BLaER1 treated with 17β-estradiol and CSF1 and Interleukin-3, amounts not matched to agents 10 nM and 100 nM (cell line): Measurements from ENCODE around the gene CPSF4.
A peak's percentile ranks its signal among the peaks of the same experiment; 100 is the strongest.

ENCODE experiments used
- H3K27ac ChIP-seq, 11 experiments: shearing (Covaris generic); formaldehyde crosslinking; 2 replicates each; pipeline ENCODE4 v1.8.1; 2022
- H3K27me3 ChIP-seq, 11 experiments: shearing (Covaris generic); formaldehyde crosslinking; 2 replicates each; pipeline ENCODE4 v1.8.1; 2022
- H3K36me3 ChIP-seq, 11 experiments: shearing (Covaris generic); formaldehyde crosslinking; 2 replicates each; pipeline ENCODE4 v1.8.1; 2022
- H3K4me1 ChIP-seq, 10 experiments: shearing (Covaris generic); formaldehyde crosslinking; 2 replicates each; pipeline ENCODE4 v1.8.1; 2022
- H3K4me2 ChIP-seq, 11 experiments: shearing (Covaris generic); formaldehyde crosslinking; 2 replicates each; pipeline ENCODE4 v1.8.1; 2022
- H3K4me3 ChIP-seq, 10 experiments: shearing (Covaris generic); formaldehyde crosslinking; 2 replicates each; pipeline ENCODE4 v1.8.1; 2022
- H3K9ac ChIP-seq, 11 experiments: shearing (Covaris generic); formaldehyde crosslinking; 2 replicates each; pipeline ENCODE4 v1.8.1; 2022
- H3K9me3 ChIP-seq, 11 experiments: shearing (Covaris generic); formaldehyde crosslinking; replicated peaks in 1 of 11; 2 replicates each; pipeline ENCODE4 v1.8.1; 2022
- H4K20me1 ChIP-seq, 11 experiments: shearing (Covaris generic); formaldehyde crosslinking; 2 replicates each; pipeline ENCODE4 v1.8.1; 2022
- Cebpa-rat ChIP-seq, 11 experiments: shearing (Covaris generic); IDR thresholded peaks; 2 replicates each; pipeline ENCODE4 v1.8.1; 2022

The CPSF4 gene

GRCh38 chr7:99478464-99479440, 40.0 kb downstream of the CPSF4 start:
- peak overlapping the region in 5 of 10 experiments; percentile 12 to 57 (median 36); a peak in 7 of 20 replicates for H3K4me3 ChIP-seq
- H3K27me3 ChIP-seq, result no peaks in the 10 kb centered on the region
- peak overlapping the region in 8 of 11 experiments; percentile 33 to 75 (median 58); a peak in 15 of 22 replicates for H3K27ac ChIP-seq
- H4K20me1 ChIP-seq, result peaks cover 0 to 70% (median 57%) of the 10 kb centered on the region in 11 experiments; a peak in 19 of 22 replicates
- peaks cover 44 to 97% (median 79%) of the 10 kb centered on the region in 11 experiments for H3K36me3 ChIP-seq
- H3K9me3 ChIP-seq, result no peaks in the 10 kb centered on the region
- H3K4me2 ChIP-seq, result peak overlapping the region in 9 of 11 experiments; percentile 3 to 99 (median 92); a peak in 15 of 22 replicates
- H3K4me1 ChIP-seq, result peaks cover 14 to 71% (median 34%) of the 10 kb centered on the region in 10 experiments
- H3K9ac ChIP-seq, result peak overlapping the region in 10 of 11 experiments; percentile 19 to 69 (median 54); a peak in 17 of 22 replicates
- TF ChIP-seq Cebpa-rat (IDR thresholded peaks at IDR 0.05), result no peak

- no peaks in the 10 kb centered on the region for H3K9me3 ChIP-seq
- no peak overlapping the region for H3K9ac ChIP-seq
- no peak overlapping the region for H3K4me2 ChIP-seq
- H3K4me3 ChIP-seq, result no peak overlapping the region
- H3K36me3 ChIP-seq, result peaks cover 64 to 99% (median 82%) of the 10 kb centered on the region in 11 experiments
- H3K27me3 ChIP-seq, result no peaks in the 10 kb centered on the region
- TF ChIP-seq Cebpa-rat (IDR thresholded peaks at IDR 0.05), result no peak
- peaks cover 0 to 8% (median 0%) of the 10 kb centered on the region in 10 experiments; a peak in 5 of 20 replicates for H3K4me1 ChIP-seq
- peaks cover 0 to 55% (median 15%) of the 10 kb centered on the region in 11 experiments; a peak in 14 of 22 replicates for H4K20me1 ChIP-seq
- no peak overlapping the region for H3K27ac ChIP-seq
Measured at GRCh38 chr7:99485094-99485493, 46.4 kb downstream of the CPSF4 start.

GRCh38 chr7:99489235-99489634, 50.5 kb downstream of the CPSF4 start:
- Histone ChIP-seq H3K9ac (no peak overlapping the region), H3K4me2 (no peak overlapping the region), H3K27ac (no peak overlapping the region), H3K9me3 (peaks cover 17 to 24% (median 22%) of the 10 kb centered on the region in 11 experiments), H3K36me3 (peaks cover 59 to 99% (median 78%) of the 10 kb centered on the region in 11 experiments), H3K4me3 (no peak overlapping the region), H3K27me3 (no peaks in the 10 kb centered on the region), H4K20me1 (peaks cover 0 to 51% (median 16%) of the 10 kb centered on the region in 11 experiments; a peak in 13 of 22 replicates), H3K4me1 (no peaks in the 10 kb centered on the region)
- no peak for TF ChIP-seq Cebpa-rat (IDR thresholded peaks at IDR 0.05)

- Histone ChIP-seq H3K9me3 (peaks cover 33 to 40% (median 38%) of the 10 kb centered on the region in 11 experiments), H4K20me1 (peaks cover 0 to 50% (median 15%) of the 10 kb centered on the region in 11 experiments; a peak in 13 of 22 replicates), H3K9ac (no peak overlapping the region), H3K27me3 (no peaks in the 10 kb centered on the region), H3K36me3 (peaks cover 59 to 99% (median 78%) of the 10 kb centered on the region in 11 experiments), H3K27ac (no peak overlapping the region), H3K4me2 (no peak overlapping the region), H3K4me1 (no peaks in the 10 kb centered on the region), H3K4me3 (no peak overlapping the region)
- TF ChIP-seq Cebpa-rat (IDR thresholded peaks at IDR 0.05), result no peak
Measured at GRCh38 chr7:99490878-99491277, 52.1 kb downstream of the CPSF4 start.

DNA sequence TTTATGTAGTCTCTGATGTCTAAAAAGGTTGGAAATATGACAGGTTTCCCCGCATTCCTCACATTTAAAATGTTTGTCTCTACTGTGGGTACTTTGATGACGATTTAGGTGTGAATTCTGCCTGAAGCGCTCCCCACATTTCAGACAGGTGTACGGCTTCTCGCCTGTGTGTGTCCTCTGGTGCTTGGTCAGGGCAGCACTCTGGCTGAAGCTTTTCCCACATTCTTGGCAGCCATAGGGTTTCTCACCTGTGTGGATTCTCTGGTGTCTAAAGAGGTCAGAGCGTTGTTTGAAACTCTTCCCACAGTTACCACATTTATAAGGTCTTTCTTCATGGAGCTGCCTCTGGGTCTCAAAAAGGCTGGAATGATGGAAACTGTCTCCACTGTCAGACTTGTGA, 55.1 kb downstream of the CPSF4 start:
- H3K4me3 ChIP-seq, result peak overlapping the region; percentile 4 to 53 (median 41); a peak in 15 of 20 replicates
- H3K27me3 ChIP-seq, result no peaks in the 10 kb centered on the region
- no peak for TF ChIP-seq Cebpa-rat (IDR thresholded peaks at IDR 0.05)
- H3K9me3 ChIP-seq, result peaks cover 43 to 53% (median 48%) of the 10 kb centered on the region in 11 experiments
- peaks cover 14 to 17% (median 15%) of the 10 kb centered on the region in 10 experiments; a peak in 19 of 20 replicates for H3K4me1 ChIP-seq
- H3K36me3 ChIP-seq, result peaks cover 66 to 98% (median 85%) of the 10 kb centered on the region in 11 experiments
- no peak overlapping the region for H3K27ac ChIP-seq
- H3K9ac ChIP-seq, result no peak overlapping the region
- H3K4me2 ChIP-seq, result no peak overlapping the region
- H4K20me1 ChIP-seq, result peaks cover 17 to 49% (median 38%) of the 10 kb centered on the region in 11 experiments; a peak in 21 of 22 replicates

- H3K36me3 ChIP-seq, result peaks cover 56 to 59% (median 57%) of the 10 kb centered on the region in 11 experiments
- peaks cover 39 to 46% (median 39%) of the 10 kb centered on the region in 11 experiments for H3K9me3 ChIP-seq
- no peaks in the 10 kb centered on the region for H3K27me3 ChIP-seq
- peaks cover 21 to 27% (median 24%) of the 10 kb centered on the region in 10 experiments for H3K4me1 ChIP-seq
- no peak for TF ChIP-seq Cebpa-rat (IDR thresholded peaks at IDR 0.05)
- H4K20me1 ChIP-seq, result peaks cover 16 to 38% (median 29%) of the 10 kb centered on the region in 11 experiments; a peak in 21 of 22 replicates
- peak overlapping the region; percentile 84 to 94 (median 91) for H3K9ac ChIP-seq
- H3K4me3 ChIP-seq, result peak overlapping the region; percentile 89 to 100 (median 92)
- peak overlapping the region in 4 of 11 experiments; percentile 8 to 94 (median 54); a peak in 8 of 22 replicates for H3K27ac ChIP-seq
- peak overlapping the region; percentile 90 to 100 (median 99) for H3K4me2 ChIP-seq
Measured at GRCh38 chr7:99497766-99498545, 59.2 kb downstream of the CPSF4 start.

- Histone ChIP-seq H3K4me1 (peaks cover 21 to 27% (median 24%) of the 10 kb centered on the region in 10 experiments), H3K9ac (peak overlapping the region; percentile 84 to 94 (median 91)), H3K27ac (peak overlapping the region in 8 of 11 experiments; percentile 7 to 94 (median 92); a peak in 12 of 22 replicates), H3K9me3 (peaks cover 33 to 40% (median 33%) of the 10 kb centered on the region in 11 experiments), H3K4me2 (peak overlapping the region; percentile 90 to 100 (median 99)), H3K4me3 (peak overlapping the region; percentile 89 to 100 (median 92)), H3K36me3 (peaks cover 50 to 53% (median 52%) of the 10 kb centered on the region in 11 experiments), H4K20me1 (peaks cover 16 to 38% (median 29%) of the 10 kb centered on the region in 11 experiments; a peak in 21 of 22 replicates), H3K27me3 (no peaks in the 10 kb centered on the region)
- no peak for TF ChIP-seq Cebpa-rat (IDR thresholded peaks at IDR 0.05)
Measured at GRCh38 chr7:99498546-99498944, 59.8 kb downstream of the CPSF4 start.

DNA sequence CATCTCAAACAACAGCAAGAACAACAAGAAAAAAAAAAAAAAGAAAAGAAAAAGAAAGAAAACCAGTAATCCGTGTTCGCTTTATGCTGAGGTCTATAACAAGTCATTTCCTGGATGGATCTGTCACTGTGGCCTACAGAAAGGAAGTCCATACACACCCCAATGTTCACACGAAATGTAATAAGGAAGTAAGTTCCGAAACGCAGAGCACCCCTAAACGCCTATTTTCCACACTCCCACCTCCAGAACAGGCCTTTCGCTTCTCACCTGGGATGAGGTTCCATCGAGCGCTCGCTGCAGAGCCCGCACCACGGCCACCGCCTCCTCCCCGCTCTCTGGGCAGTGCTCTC, 60.6 kb downstream of the CPSF4 start:
- H3K4me1 ChIP-seq, result peaks cover 21 to 32% (median 29%) of the 10 kb centered on the region in 10 experiments
- TF ChIP-seq Cebpa-rat (IDR thresholded peaks at IDR 0.05), result no peak
- peak overlapping the region; percentile 90 to 100 (median 99) for H3K4me2 ChIP-seq
- peak overlapping the region; percentile 89 to 100 (median 92) for H3K4me3 ChIP-seq
- peaks cover 25 to 32% (median 25%) of the 10 kb centered on the region in 11 experiments for H3K9me3 ChIP-seq
- peak overlapping the region; percentile 84 to 94 (median 91) for H3K9ac ChIP-seq
- peaks cover 16 to 38% (median 29%) of the 10 kb centered on the region in 11 experiments; a peak in 21 of 22 replicates for H4K20me1 ChIP-seq
- H3K27me3 ChIP-seq, result no peaks in the 10 kb centered on the region
- peaks cover 42 to 45% (median 44%) of the 10 kb centered on the region in 11 experiments for H3K36me3 ChIP-seq
- H3K27ac ChIP-seq, result peak overlapping the region; percentile 80 to 94 (median 92)
